ENCODE data around the gene CMTM8.

DNA sequence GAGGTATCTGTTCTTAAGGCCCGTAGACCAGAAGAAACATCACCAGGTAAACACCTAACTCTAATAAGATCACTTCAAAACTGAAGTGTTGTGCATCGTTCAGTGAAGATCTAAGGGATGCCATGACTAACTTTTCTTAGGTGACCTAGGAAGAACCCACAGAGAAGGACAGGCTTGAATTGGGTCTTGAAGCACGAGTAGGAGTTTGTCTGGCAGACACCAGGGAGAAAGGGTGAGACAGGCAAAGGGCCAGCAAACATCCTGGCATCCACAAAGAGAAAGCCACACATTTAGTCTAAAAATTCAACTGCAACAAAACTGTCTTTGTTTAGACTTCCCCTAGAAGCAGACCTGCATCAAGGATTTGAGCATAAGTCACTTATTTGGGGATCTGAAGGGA, 15.5 kb upstream of the CMTM8 start:
- TF ChIP-seq CTCF (IDR thresholded peaks at IDR 0.05; ENCODE audit: borderline replicate concordance, extremely low read depth, low read length, poor library complexity, severe bottlenecking) (no peak), EZH2 (IDR thresholded peaks at IDR 0.05; ENCODE audit: borderline replicate concordance, low read depth, low read length, severe bottlenecking) (no peak)
